ENCODE results near the gene MEPCE. TPM values are rescaled to one million over a fixed set of nuclear protein-coding genes. Genes with fewer than 3 reads are reported as not detected.

Gene MEPCE
- total and polyA plus RNA-seq, 9 of the 15 experiments (the other 6 are each of a cell fraction or from before 2014, with no cell fraction given): 10.9 to 76.3 (median 44.1) TPM

GRCh38 chr7:100429637-100430492, at the start of gene MEPCE (continued):
- TF ChIP-seq, protein P1, sequence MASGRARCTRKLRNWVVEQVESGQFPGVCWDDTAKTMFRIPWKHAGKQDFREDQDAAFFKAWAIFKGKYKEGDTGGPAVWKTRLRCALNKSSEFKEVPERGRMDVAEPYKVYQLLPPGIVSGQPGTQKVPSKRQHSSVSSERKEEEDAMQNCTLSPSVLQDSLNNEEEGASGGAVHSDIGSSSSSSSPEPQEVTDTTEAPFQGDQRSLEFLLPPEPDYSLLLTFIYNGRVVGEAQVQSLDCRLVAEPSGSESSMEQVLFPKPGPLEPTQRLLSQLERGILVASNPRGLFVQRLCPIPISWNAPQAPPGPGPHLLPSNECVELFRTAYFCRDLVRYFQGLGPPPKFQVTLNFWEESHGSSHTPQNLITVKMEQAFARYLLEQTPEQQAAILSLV (tag; IDR thresholded peaks at IDR 0.05): no peak
- TF ChIP-seq ARID1B (IDR thresholded peaks at IDR 0.05) (no peak; the same call in 1 of the 2 replicates), TCF7L2 (IDR thresholded peaks at IDR 0.05; ENCODE audit: low read depth, low read length) (no peak), C11orf30 (IDR thresholded peaks at IDR 0.05; ENCODE audit: low read depth) (no peak), ZNF512 (tag; IDR thresholded peaks at IDR 0.05) (no peak), CCNT2 (IDR thresholded peaks at IDR 0.05; ENCODE audit: borderline replicate concordance, extremely low read depth, insufficient read length, low read depth, low read length) (peak; percentile 54), STAG1 (CRISPR knock-in tag; IDR thresholded peaks at IDR 0.05; ENCODE audit: borderline replicate concordance) (no peak), MIER1 (IDR thresholded peaks at IDR 0.05; ENCODE audit: low read depth) (no peak), SRSF1 (IDR thresholded peaks at IDR 0.05; ENCODE audit: low read depth, low read length) (no peak), MITF (IDR thresholded peaks at IDR 0.05) (no peak), KLF1 (tag; IDR thresholded peaks at IDR 0.05) (peak; percentile 64; the same call in 1 of the 2 replicates)
- TF ChIP-seq, protein P2, sequence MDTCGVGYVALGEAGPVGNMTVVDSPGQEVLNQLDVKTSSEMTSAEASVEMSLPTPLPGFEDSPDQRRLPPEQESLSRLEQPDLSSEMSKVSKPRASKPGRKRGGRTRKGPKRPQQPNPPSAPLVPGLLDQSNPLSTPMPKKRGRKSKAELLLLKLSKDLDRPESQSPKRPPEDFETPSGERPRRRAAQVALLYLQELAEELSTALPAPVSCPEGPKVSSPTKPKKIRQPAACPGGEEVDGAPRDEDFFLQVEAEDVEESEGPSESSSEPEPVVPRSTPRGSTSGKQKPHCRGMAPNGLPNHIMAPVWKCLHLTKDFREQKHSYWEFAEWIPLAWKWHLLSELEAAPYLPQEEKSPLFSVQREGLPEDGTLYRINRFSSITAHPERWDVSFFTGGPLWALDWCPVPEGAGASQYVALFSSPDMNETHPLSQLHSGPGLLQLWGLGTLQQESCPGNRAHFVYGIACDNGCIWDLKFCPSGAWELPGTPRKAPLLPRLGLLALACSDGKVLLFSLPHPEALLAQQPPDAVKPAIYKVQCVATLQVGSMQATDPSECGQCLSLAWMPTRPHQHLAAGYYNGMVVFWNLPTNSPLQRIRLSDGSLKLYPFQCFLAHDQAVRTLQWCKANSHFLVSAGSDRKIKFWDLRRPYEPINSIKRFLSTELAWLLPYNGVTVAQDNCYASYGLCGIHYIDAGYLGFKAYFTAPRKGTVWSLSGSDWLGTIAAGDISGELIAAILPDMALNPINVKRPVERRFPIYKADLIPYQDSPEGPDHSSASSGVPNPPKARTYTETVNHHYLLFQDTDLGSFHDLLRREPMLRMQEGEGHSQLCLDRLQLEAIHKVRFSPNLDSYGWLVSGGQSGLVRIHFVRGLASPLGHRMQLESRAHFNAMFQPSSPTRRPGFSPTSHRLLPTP (IDR thresholded peaks at IDR 0.05; ENCODE audit: borderline replicate concordance, extremely low read depth, insufficient read length): no peak
- TF ChIP-seq, protein P3, sequence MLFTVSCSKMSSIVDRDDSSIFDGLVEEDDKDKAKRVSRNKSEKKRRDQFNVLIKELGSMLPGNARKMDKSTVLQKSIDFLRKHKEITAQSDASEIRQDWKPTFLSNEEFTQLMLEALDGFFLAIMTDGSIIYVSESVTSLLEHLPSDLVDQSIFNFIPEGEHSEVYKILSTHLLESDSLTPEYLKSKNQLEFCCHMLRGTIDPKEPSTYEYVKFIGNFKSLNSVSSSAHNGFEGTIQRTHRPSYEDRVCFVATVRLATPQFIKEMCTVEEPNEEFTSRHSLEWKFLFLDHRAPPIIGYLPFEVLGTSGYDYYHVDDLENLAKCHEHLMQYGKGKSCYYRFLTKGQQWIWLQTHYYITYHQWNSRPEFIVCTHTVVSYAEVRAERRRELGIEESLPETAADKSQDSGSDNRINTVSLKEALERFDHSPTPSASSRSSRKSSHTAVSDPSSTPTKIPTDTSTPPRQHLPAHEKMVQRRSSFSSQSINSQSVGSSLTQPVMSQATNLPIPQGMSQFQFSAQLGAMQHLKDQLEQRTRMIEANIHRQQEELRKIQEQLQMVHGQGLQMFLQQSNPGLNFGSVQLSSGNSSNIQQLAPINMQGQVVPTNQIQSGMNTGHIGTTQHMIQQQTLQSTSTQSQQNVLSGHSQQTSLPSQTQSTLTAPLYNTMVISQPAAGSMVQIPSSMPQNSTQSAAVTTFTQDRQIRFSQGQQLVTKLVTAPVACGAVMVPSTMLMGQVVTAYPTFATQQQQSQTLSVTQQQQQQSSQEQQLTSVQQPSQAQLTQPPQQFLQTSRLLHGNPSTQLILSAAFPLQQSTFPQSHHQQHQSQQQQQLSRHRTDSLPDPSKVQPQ (CRISPR knock-in tag; IDR thresholded peaks at IDR 0.05; ENCODE audit: borderline replicate concordance): no peak
